ENCODE results near the gene IGFL2.
"Not testable (repeated sequence)": the region's sequence is repeated elsewhere in the genome, so short reads cannot be mapped to it uniquely, and the experiment has no call there.

Gene IGFL2
- 0 to 0.12 (median 0) reads per million in 9 experiments for total RNA-seq

DNA sequence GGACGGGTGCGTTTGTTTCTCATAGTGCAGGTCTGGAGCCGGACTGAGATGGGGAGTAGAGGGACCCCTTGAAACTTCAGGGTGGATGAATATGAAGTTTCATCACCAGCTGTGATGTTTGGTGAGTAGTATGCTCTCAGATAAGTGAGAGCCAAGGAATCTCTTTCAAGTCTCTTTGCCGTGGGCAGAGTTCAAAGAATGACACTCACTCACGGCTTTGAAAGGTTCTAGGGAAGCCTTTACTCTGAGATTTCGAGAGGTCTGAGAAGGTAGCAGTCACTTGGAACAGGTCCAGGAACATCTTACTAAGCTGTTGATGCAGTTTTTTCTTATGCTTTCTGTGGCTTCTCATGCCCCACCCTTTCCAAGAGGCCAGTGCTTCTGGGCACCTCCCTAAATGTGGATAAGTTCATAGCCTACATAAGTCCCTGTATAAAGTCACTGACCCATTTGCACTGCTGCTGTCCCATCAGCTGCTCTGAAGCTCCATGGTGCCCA is at the start of gene IGFL2:
IGFL2 (plus strand) TSS at position 448 of the 498 bp plus-strand sequence; CDS start at position 489, 41 bp downstream.
- Mint-ChIP-seq H3K4me1 (ENCODE audit: low read depth in 2 of 2) (no peaks in the 10 kb centered on the region), H3K27ac (no peak within 1 kb of the TSS), H3K27me3 (peaks cover 70 to 77% of the 10 kb centered on the region in 2 donors), H3K9me3 (no peaks in the 10 kb centered on the region), H3K36me3 (ENCODE audit: insufficient read depth) (peaks cover 6% of the 10 kb centered on the region), H3K4me3 (no peak within 1 kb of the TSS)
- ATAC-seq (replicated peaks) (no peak), DNase-seq (no peak)

GRCh38 chr19:46100344-46100743 is 47.7 kb upstream of the IGFL2 start:
- Mint-ChIP-seq H3K4me3 (no peak overlapping the region), H3K27me3 (peaks cover 31 to 52% of the 10 kb centered on the region in 2 donors), H3K27ac (no peak overlapping the region), H3K36me3 (ENCODE audit: insufficient read depth) (no peaks in the 10 kb centered on the region), H3K9me3 (peaks cover 9 to 15% of the 10 kb centered on the region in 2 donors), H3K4me1 (ENCODE audit: low read depth in 2 of 2) (no peaks in the 10 kb centered on the region)
- no peak for ATAC-seq (replicated peaks)
- no peak for DNase-seq

DNA sequence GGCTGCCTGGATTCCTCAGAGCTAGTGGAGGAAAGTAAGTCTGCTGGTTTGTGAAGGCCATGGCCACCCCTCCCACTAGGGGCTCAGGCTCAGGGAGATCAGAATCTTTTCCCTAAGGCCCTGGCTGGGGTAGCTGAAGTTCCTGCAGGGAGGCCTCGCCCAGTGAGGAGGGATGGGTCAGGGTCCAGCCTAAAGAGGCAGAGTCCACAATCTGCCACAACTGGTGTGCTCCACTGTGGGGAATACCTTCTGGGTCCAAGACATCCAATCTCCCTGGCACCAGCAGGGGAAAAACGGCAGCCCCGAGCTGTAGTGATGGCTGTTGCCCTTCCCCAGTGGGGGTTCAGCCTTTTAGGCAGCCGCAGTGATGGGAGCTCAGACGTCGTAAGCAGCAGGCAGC is 46.7 kb upstream of the IGFL2 start:
- ATAC-seq (replicated peaks) (no peak), DNase-seq (no peak)
- Mint-ChIP-seq H3K27ac (no peak overlapping the region), H3K9me3 (peaks cover 9 to 15% of the 10 kb centered on the region in 2 donors), H3K27me3 (peaks cover 22 to 43% of the 10 kb centered on the region in 2 donors), H3K36me3 (ENCODE audit: insufficient read depth) (no peaks in the 10 kb centered on the region), H3K4me3 (no peak overlapping the region), H3K4me1 (ENCODE audit: low read depth in 2 of 2) (no peaks in the 10 kb centered on the region)

DNA sequence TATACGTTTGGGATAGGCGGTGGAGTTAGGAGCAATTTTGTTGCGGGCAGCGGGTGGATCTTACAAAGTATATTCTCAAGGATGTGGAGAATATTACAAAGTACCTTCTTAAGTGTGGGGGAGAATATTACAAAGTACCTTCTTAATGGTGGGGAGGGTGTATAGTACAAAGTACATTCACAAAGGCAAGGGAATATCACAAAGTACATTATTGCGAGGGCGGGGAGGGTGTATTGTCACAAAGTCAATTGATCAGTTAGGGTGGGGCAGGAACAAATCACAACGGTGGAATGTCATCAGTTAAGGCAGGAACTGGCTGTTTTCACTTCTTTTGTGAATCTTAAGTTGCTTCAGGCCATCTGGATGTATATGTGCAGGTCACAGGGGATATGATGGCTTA is 45.7 kb upstream of the IGFL2 start:
- peaks cover 11 to 32% of the 10 kb centered on the region in 2 donors for H3K27me3 Mint-ChIP-seq

DNA sequence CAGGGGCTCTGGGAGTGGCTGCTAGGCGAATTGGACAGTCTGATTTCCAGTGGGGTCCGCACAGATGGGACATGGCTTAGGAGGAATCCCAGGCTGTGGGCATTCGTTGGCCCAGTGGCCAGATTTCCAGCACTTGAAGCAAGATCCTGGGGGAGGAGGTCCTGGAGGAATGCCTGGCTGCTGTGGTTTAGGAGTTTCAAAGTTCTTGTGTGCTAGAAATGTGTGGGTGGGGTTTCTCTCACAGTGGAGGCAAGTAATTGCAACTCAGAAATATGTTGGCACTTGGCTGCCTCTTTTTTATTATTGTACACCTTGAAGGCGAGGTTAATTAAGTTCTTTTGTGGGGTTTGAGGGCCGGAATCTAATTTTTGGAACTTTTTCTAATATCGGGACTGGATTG is 40.7 kb upstream of the IGFL2 start:
- Mint-ChIP-seq H3K27me3 (peaks cover 4 to 9% of the 10 kb centered on the region in 2 donors), H3K27ac (no peak overlapping the region), H3K4me1 (ENCODE audit: low read depth in 2 of 2) (no peaks in the 10 kb centered on the region), H3K36me3 (ENCODE audit: insufficient read depth) (no peaks in the 10 kb centered on the region), H3K4me3 (no peak overlapping the region), H3K9me3 (peaks cover 0 to 2% of the 10 kb centered on the region in 2 donors)
- no peak for DNase-seq
- no peak for ATAC-seq (replicated peaks)

More for the DNA sequence above, 45.7 kb upstream of the IGFL2 start:
- not testable (repeated sequence) for DNase-seq; ATAC-seq (replicated peaks); H3K4me1 Mint-ChIP-seq (ENCODE audit: low read depth in 2 of 2); H3K4me3 Mint-ChIP-seq; H3K36me3 Mint-ChIP-seq (ENCODE audit: insufficient read depth); H3K27ac Mint-ChIP-seq
- peaks cover 7 to 12% of the 10 kb centered on the region in 2 donors for H3K9me3 Mint-ChIP-seq

DNA sequence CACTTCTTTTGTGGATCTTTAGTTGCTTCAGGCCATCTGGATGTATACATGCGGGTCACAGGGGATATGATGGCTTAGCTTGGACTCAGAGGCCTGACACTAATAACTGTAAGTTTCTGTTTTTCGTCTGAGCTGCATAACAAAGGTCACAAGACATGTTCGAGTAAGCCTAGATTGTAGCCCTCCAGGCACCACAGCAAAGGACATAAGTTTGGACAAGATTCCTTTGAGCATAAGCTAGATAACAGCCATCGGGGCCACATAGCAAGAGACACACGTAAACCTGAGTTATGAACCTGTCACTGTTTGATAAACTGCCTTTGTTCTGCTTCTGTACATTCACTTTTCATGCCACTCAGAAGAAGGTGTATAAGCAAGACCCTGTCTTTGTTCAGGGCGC is 38.2 kb upstream of the IGFL2 start:
- Mint-ChIP-seq H3K4me3 (no peak overlapping the region), H3K4me1 (ENCODE audit: low read depth in 2 of 2) (no peaks in the 10 kb centered on the region), H3K9me3 (peaks cover 0 to 2% of the 10 kb centered on the region in 2 donors), H3K36me3 (ENCODE audit: insufficient read depth) (no peaks in the 10 kb centered on the region), H3K27me3 (peaks cover 29 to 34% of the 10 kb centered on the region in 2 donors), H3K27ac (no peak overlapping the region)
- ATAC-seq (replicated peaks) (no peak), DNase-seq (no peak)

DNA sequence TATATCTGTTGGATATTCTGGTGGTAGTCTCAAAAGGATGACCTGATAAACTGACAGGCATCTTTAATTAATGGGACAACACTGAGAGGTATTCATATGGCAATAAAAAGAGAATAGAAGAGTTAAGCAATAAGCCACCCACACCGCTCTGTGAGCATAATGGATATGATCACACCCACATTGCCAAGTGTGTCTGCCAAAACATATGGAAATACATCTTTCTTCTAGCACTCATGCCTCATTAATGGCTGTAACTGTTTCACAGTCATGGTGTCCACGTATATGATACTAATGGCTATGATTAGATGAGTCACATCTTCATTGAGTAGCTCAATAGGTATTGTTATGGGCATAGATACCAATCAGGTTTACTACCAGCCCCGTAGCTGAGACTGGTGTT is 36.7 kb upstream of the IGFL2 start:
- DNase-seq: no peak
- peaks cover 40 to 42% of the 10 kb centered on the region in 2 donors for H3K27me3 Mint-ChIP-seq
- no peaks in the 10 kb centered on the region for H3K4me1 Mint-ChIP-seq (ENCODE audit: low read depth in 2 of 2)
- no peak overlapping the region for H3K4me3 Mint-ChIP-seq
- no peak overlapping the region for H3K27ac Mint-ChIP-seq
- H3K36me3 Mint-ChIP-seq (ENCODE audit: insufficient read depth): no peaks in the 10 kb centered on the region
- ATAC-seq (replicated peaks): no peak
- peaks cover 0 to 2% of the 10 kb centered on the region in 2 donors for H3K9me3 Mint-ChIP-seq

GRCh38 chr19:46112527-46112926 is 35.5 kb upstream of the IGFL2 start:
- H3K4me1 Mint-ChIP-seq (ENCODE audit: low read depth in 2 of 2): no peaks in the 10 kb centered on the region
- H3K36me3 Mint-ChIP-seq (ENCODE audit: insufficient read depth): no peaks in the 10 kb centered on the region
- H3K9me3 Mint-ChIP-seq: peaks cover 0 to 2% of the 10 kb centered on the region in 2 donors
- no peak overlapping the region for H3K27ac Mint-ChIP-seq
- no peak overlapping the region for H3K4me3 Mint-ChIP-seq
- DNase-seq (no peak), ATAC-seq (replicated peaks) (no peak)
- H3K27me3 Mint-ChIP-seq: peaks cover 43 to 46% of the 10 kb centered on the region in 2 donors

DNA sequence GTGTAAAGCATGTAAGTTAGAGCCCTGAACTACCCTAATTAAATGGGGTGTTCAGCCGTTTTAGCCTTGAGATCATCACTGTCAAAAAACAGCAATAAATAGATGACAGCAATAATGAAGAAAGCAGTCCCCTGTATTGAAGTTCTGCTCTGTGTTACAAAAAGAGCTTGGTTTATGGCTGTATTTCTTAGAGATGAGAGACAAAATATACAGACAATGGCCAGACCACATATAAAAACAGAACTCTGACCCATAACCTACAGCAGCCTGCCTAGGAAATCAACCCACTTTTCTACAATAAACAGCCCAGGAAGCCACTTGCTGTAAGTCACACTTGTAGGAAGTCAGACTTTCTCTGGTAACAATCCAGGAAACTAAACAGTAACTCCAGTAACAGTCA is 34.3 kb upstream of the IGFL2 start:
- Mint-ChIP-seq H3K4me3 (no peak overlapping the region), H3K27ac (no peak overlapping the region), H3K36me3 (ENCODE audit: insufficient read depth) (no peaks in the 10 kb centered on the region), H3K27me3 (peaks cover 55 to 56% of the 10 kb centered on the region in 2 donors), H3K9me3 (peaks cover 0 to 2% of the 10 kb centered on the region in 2 donors), H3K4me1 (ENCODE audit: low read depth in 2 of 2) (no peaks in the 10 kb centered on the region)
- no peak for DNase-seq
- no peak for ATAC-seq (replicated peaks)

DNA sequence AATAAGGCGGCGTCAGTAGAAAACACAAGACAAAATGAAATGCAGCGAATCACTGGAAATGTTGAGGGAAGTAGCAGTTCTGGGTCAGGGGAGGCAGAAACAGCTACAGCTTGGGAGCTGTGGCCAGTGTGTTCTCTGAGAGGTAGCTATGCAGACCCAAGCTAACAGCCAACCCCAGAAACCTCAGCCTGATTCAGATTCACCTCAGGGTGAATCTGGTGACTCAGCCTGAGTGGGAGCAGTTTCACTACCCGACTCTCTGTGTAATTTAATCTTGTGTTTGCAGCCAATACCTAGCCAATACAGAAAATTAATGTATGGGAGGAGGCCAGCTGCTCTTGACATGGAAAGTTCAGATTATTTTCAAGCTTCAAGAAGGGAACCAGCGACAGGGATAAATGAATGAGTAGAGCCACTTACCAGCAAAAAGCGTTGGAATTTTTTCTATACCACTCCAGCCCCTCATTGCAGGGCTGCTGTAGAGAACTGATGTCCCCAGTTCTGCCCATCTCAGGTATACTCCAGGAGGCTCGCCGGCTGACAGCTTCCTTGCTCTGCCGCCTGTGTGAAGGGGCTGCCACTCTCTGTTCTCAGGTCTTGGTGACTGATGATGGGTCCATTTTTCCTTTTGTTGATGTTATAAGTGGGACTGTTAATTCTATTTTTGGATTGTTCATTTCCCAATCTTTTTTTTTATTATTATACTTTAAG is 32.5 kb upstream of the IGFL2 start:
- H3K27me3 Mint-ChIP-seq: peaks cover 63 to 73% of the 10 kb centered on the region in 2 donors
- no peak for ATAC-seq (replicated peaks)
- no peaks in the 10 kb centered on the region for H3K36me3 Mint-ChIP-seq (ENCODE audit: insufficient read depth)
- H3K4me3 Mint-ChIP-seq: no peak overlapping the region
- no peaks in the 10 kb centered on the region for H3K9me3 Mint-ChIP-seq
- no peaks in the 10 kb centered on the region for H3K4me1 Mint-ChIP-seq (ENCODE audit: low read depth in 2 of 2)
- DNase-seq: no peak
- H3K27ac Mint-ChIP-seq: no peak overlapping the region

GRCh38 chr19:46116121-46116520 is 31.9 kb upstream of the IGFL2 start:
- ATAC-seq (replicated peaks) (no peak), DNase-seq (no peak)
- no peaks in the 10 kb centered on the region for H3K4me1 Mint-ChIP-seq (ENCODE audit: low read depth in 2 of 2)
- peaks cover 63 to 75% of the 10 kb centered on the region in 2 donors for H3K27me3 Mint-ChIP-seq
- H3K27ac Mint-ChIP-seq: no peak overlapping the region
- H3K4me3 Mint-ChIP-seq: no peak overlapping the region
- H3K36me3 Mint-ChIP-seq (ENCODE audit: insufficient read depth): no peaks in the 10 kb centered on the region
- no peaks in the 10 kb centered on the region for H3K9me3 Mint-ChIP-seq

DNA sequence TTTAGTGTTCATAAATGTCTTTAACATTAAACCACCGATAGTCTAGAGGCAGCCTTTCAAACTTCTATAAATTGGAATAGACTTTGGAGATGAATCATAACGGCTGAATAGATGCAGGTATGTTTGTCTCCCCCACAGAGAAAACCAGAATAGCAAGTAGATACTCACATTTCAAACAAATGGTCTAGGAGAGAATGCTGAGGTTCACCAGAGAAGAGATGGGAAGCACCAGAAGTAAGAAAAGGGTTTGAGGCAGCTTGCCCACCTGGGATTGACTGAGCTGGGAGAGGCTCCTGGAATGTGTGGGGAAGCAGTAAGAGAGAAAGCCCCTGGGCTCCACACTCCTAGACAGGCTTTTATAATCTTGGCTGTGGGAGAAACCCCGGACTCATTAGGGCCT is 29.9 kb upstream of the IGFL2 start:
- Mint-ChIP-seq H3K4me1 (ENCODE audit: low read depth in 2 of 2) (no peaks in the 10 kb centered on the region), H3K27ac (no peak overlapping the region), H3K4me3 (no peak overlapping the region), H3K36me3 (ENCODE audit: insufficient read depth) (no peaks in the 10 kb centered on the region), H3K27me3 (peaks cover 47 to 72% of the 10 kb centered on the region in 2 donors), H3K9me3 (no peaks in the 10 kb centered on the region)
- ATAC-seq (replicated peaks) (no peak), DNase-seq (no peak)

- H3K27me3 Mint-ChIP-seq: peaks cover 61 to 77% of the 10 kb centered on the region in 2 donors
- DNase-seq (no peak), ATAC-seq (replicated peaks) (no peak)
- no peak within 1 kb of the TSS for H3K27ac Mint-ChIP-seq
- H3K4me3 Mint-ChIP-seq: no peak within 1 kb of the TSS
- no peaks in the 10 kb centered on the region for H3K36me3 Mint-ChIP-seq (ENCODE audit: insufficient read depth)
- H3K9me3 Mint-ChIP-seq: no peaks in the 10 kb centered on the region
- H3K4me1 Mint-ChIP-seq (ENCODE audit: low read depth in 2 of 2): no peaks in the 10 kb centered on the region
These were observed 23.4 kb upstream of the IGFL2 start, which contains the start of gene IGFL3 for GRCh38 chr19:46124638-46125115. Gene IGFL3, minus strand, starts transcription at chr19:46124688. Its CDS starts 39 bp downstream, at chr19:46124649.

DNA sequence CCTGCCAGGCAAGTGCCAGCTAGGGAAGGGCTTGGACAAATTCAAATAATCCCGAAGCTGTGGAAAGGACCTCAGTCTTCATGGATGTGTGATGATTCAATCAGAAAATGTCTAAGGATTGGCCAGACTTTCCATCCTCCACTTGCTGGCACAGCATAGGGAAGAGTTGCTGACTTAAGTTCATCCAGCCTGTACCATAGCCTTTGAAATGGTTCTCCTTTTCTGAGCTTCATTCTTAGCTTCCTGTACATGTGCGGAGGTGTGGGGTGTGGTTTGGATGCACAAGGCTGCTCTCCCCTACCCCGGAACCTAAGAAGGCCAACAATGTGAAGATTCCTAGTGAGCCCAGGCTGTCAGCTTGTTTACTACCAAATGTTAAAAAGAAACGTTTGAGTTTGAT is 22.6 kb upstream of the IGFL2 start:
- no peak overlapping the region for H3K4me3 Mint-ChIP-seq
- DNase-seq (no peak), ATAC-seq (replicated peaks) (no peak)
- H3K27ac Mint-ChIP-seq: no peak overlapping the region
- H3K36me3 Mint-ChIP-seq (ENCODE audit: insufficient read depth): no peaks in the 10 kb centered on the region
- no peaks in the 10 kb centered on the region for H3K4me1 Mint-ChIP-seq (ENCODE audit: low read depth in 2 of 2)
- H3K27me3 Mint-ChIP-seq: peaks cover 60 to 77% of the 10 kb centered on the region in 2 donors
- no peaks in the 10 kb centered on the region for H3K9me3 Mint-ChIP-seq
